GM12878 (cell line): ENCODE results near the gene C12orf56. TPM values are rescaled to one million over a fixed set of nuclear protein-coding genes. Genes with fewer than 3 reads are reported as not detected.

Source experiments
- ATAC-seq: fragments of 200-7000 bp; cut with Tn5 transposase; 3 replicates; pipeline ENCODE4 v1.9.1; 2020; ENCODE audit warnings: mild to moderate bottlenecking, moderate library complexity
- BruUV-seq: library from RNA; stranded (reverse); fragments of 400-500 nt; replicated peaks from 2 replicates; lab custom pipeline; 2021; lab: Mats Ljungman, UMichigan
- CTCF ChIA-PET: fragments of 300-600 bp; sonication (Branson Sonifier 250); formaldehyde crosslinking; extraction: SDS; loops from one replicate; lab custom pipeline; 2021; ENCODE audit warnings: inconsistent platforms; lab: Yijun Ruan, JAX
- POLR2A ChIA-PET: fragments of 350-600 bp; formaldehyde crosslinking; extraction: SDS; loops from one replicate; lab custom pipeline; 2021; ENCODE audit warnings: inconsistent platforms; lab: Charles Lee
- RAD21 ChIA-PET: fragments of 300-600 bp; sonication (Branson Sonifier 250); formaldehyde crosslinking; loops from one replicate; lab custom pipeline; 2023; ENCODE audit warnings: antibody characterized with exemption; ENCODE audit not compliant: unreplicated experiment; lab: Charles Lee
- SMC1A ChIA-PET: fragments of 300-600 bp; sonication (Branson Sonifier 250); formaldehyde crosslinking; loops from one replicate; lab custom pipeline; 2023; ENCODE audit not compliant: unreplicated experiment, uncharacterized antibody; lab: Charles Lee
- DNase-seq: peaks from one replicate; pipeline ENCODE4 v3.0.0-alpha.2; 2011; ENCODE audit warnings: low read depth, low spot score
- FAIRE-seq: peaks from 3 replicates; lab custom pipeline; 2011; peaks lifted over from hg19 to GRCh38; lab: Jason Lieb, UNC
- H2AFZ ChIP-seq: 2 replicates; pipeline ENCODE4 v1.6.0; 2011; ENCODE audit warnings: low read depth, low read length, control low read depth; ENCODE audit not compliant: control insufficient read depth
- H3K27ac ChIP-seq: 2 replicates; pipeline ENCODE4 v1.5.1; 2011; ENCODE audit warnings: control low read depth; ENCODE audit not compliant: control insufficient read depth, insufficient read depth
- H3K27me3 ChIP-seq, 2 experiments: replicated peaks in 1 of 2; 2 replicates each; pipeline versions ENCODE4 v1.6.0 to v1.6.1; 2011; ENCODE audit warnings: low read length in 1 of 2; ENCODE audit not compliant: control insufficient read depth in 2 of 2, insufficient read depth in 2 of 2
- H3K36me3 ChIP-seq, 2 experiments: 2 replicates each; pipeline ENCODE4 v1.5.1; 2011; ENCODE audit warnings: low read length in 1 of 2; ENCODE audit not compliant: control insufficient read depth in 2 of 2, insufficient read depth in 2 of 2
- H3K4me1 ChIP-seq: 2 replicates; pipeline ENCODE4 v1.6.1; 2011; ENCODE audit warnings: mild to moderate bottlenecking, low read length, moderate library complexity, mixed read lengths; ENCODE audit not compliant: control insufficient read depth, insufficient read depth
- H3K4me2 ChIP-seq: 2 replicates; pipeline ENCODE4 v1.6.0; 2011; ENCODE audit warnings: control low read depth; ENCODE audit not compliant: control insufficient read depth, insufficient read depth
- H3K4me3 ChIP-seq: fragments of 200-600 bp; sonication (generic); 2 replicates; pipeline ENCODE4 v1.5.1; 2016
- H3K79me2 ChIP-seq: 2 replicates; pipeline ENCODE4 v1.6.0; 2011; ENCODE audit warnings: low read length; ENCODE audit not compliant: control insufficient read depth, insufficient read depth
- H3K9ac ChIP-seq: 2 replicates; pipeline ENCODE4 v1.8.0; 2011; ENCODE audit warnings: low read length, control low read depth, mixed read lengths; ENCODE audit not compliant: control insufficient read depth, insufficient read depth
- H3K9me3 ChIP-seq: replicated peaks from 3 replicates; pipeline ENCODE4 v1.5.1; 2011; ENCODE audit warnings: mild to moderate bottlenecking, low read length; ENCODE audit not compliant: control insufficient read depth, insufficient read depth
- H4K20me1 ChIP-seq: 2 replicates; pipeline ENCODE4 v1.6.0; 2011; ENCODE audit not compliant: control insufficient read depth, insufficient read depth
- ATF7 ChIP-seq: fragments of 450-650 bp; IDR thresholded peaks from 2 replicates; pipeline ENCODE4 v1.6.1; 2016; ENCODE audit warnings: low read depth, mild to moderate bottlenecking
- BACH1 ChIP-seq: fragments of 450-650 bp; IDR thresholded peaks from 2 replicates; pipeline ENCODE4 v1.6.1; 2017; ENCODE audit warnings: mild to moderate bottlenecking, borderline replicate concordance
- BMI1 ChIP-seq: fragments of 450-650 bp; IDR thresholded peaks from 2 replicates; pipeline ENCODE4 v1.6.1; 2016; ENCODE audit warnings: mild to moderate bottlenecking, moderate library complexity, borderline replicate concordance
- CBX3 ChIP-seq: fragments of 200-600 bp; sonication (generic); IDR thresholded peaks from 2 replicates; pipeline ENCODE4 v1.6.1; 2016; ENCODE audit warnings: low read depth, borderline replicate concordance
- CEBPB ChIP-seq, 2 experiments: fragments of 150-350 bp in 1 of 2; IDR thresholded peaks; 2 replicates each; pipeline ENCODE4 v1.6.1; 2012 to 2014; ENCODE audit warnings: low read depth in 2 of 2, low read length in 2 of 2, borderline replicate concordance in 1 of 2, inconsistent platforms in 1 of 2
- CHD4 ChIP-seq: fragments of 200-600 bp; sonication (generic); IDR thresholded peaks from 2 replicates; pipeline ENCODE4 v1.6.1; 2016; ENCODE audit warnings: mild to moderate bottlenecking
- CREB1 ChIP-seq: IDR thresholded peaks from 2 replicates; pipeline ENCODE4 v1.6.1; 2012; ENCODE audit warnings: low read depth, mild to moderate bottlenecking, inconsistent platforms
- EZH2 ChIP-seq: IDR thresholded peaks from 2 replicates; pipeline ENCODE4 v1.6.1; 2012; ENCODE audit warnings: low read depth, mild to moderate bottlenecking, control low read depth, inconsistent platforms, low read length, borderline replicate concordance; ENCODE audit not compliant: control insufficient read depth
- MEF2A ChIP-seq: IDR thresholded peaks from 2 replicates; pipeline ENCODE4 v1.6.1; 2011; ENCODE audit warnings: low read depth, mild to moderate bottlenecking, low read length, moderate library complexity; ENCODE audit not compliant: insufficient read depth
- NR2C1 ChIP-seq: fragments of 450-650 bp; IDR thresholded peaks from 2 replicates; pipeline ENCODE4 v1.6.1; 2017; ENCODE audit warnings: antibody characterized with exemption, mild to moderate bottlenecking, moderate library complexity
- POLR2AphosphoS2 ChIP-seq: IDR thresholded peaks from 2 replicates; pipeline ENCODE4 v1.6.1; 2011; ENCODE audit warnings: low read depth, mild to moderate bottlenecking, low read length, improper control_type of control experiment, moderate library complexity
- TCF7 ChIP-seq: IDR thresholded peaks from 2 replicates; pipeline ENCODE4 v1.6.1; 2014; ENCODE audit warnings: antibody characterized with exemption, borderline replicate concordance
- YBX1 ChIP-seq: fragments of 450-650 bp; IDR thresholded peaks from 2 replicates; pipeline ENCODE4 v1.6.1; 2016; ENCODE audit warnings: antibody characterized with exemption
- WGBS: methylation state at CpG from one replicate; pipeline ENCODE4 v1.1.6; 2016; ENCODE audit warnings: low lambda C conversion rate; ENCODE audit not compliant: insufficient replicate concordance, insufficient coverage; ENCODE audit errors: missing lambda C conversion rate; 5-methylcytosine and 5-hydroxymethylcytosine counted together
- in situ Hi-C: fragments of 300-500 bp; cut with MboI; formaldehyde crosslinking; loops from 9 replicates; pipeline ENCODE4 v1.14.3; 2018; ENCODE audit warnings: mixed read lengths
- intact Hi-C: fragments of 100-400 bp; cut with micrococcal nuclease; formaldehyde crosslinking; loops from one replicate; pipeline ENCODE4 v1.14.2; 2022; ENCODE audit not compliant: unreplicated experiment
- polyA plus RNA-seq, 11 experiments: library from polyadenylated mRNA; depleted of rRNA in 4 of 11; unstranded in 6 of 11; stranded (reverse) in 5 of 11; fragments of >200 nt; fragmentation: Nextera tagmentation in 4 of 11; fragmentation: Illumina TruSeq in 1 of 11; extraction: Ambion mirVana in 4 of 11; extraction: Trizol in 1 of 11; gene quantifications; 1 replicate in 1 of 11; 2 replicates in 10 of 11; pipeline versions ENCODE4 v1.2.1 to v1.2.3, GENCODE V29; 2011 to 2016; ENCODE audit warnings: inconsistent platforms in 2 of 11, missing spikeins in 2 of 11, low read depth in 1 of 11
- total RNA-seq, 4 experiments: library from RNA; depleted of rRNA in 3 of 4; stranded (reverse); fragments of >200 nt in 3 of 4; fragmentation: Illumina TruSeq in 1 of 4; extraction: Trizol in 1 of 4; gene quantifications; 2 replicates each; pipeline versions ENCODE4 v1.2.1 to v1.2.3, GENCODE V29; 2013 to 2021
- TF ChIP-seq, protein P1 (sequence below): fragments of 450-650 bp; IDR thresholded peaks from 2 replicates; pipeline ENCODE4 v1.6.1; 2017; ENCODE audit warnings: mild to moderate bottlenecking
- TF ChIP-seq, protein P2 (sequence below): fragments of 450-650 bp; IDR thresholded peaks from 2 replicates; pipeline ENCODE4 v1.6.1; 2018; ENCODE audit warnings: mild to moderate bottlenecking, low read depth, moderate library complexity; ENCODE audit not compliant: partially characterized antibody
- TF ChIP-seq, protein P3 (sequence below): fragments of 450-650 bp; formaldehyde crosslinking; IDR thresholded peaks from 2 replicates; pipeline ENCODE4 v1.4.0; 2022; ENCODE audit warnings: mild to moderate bottlenecking, moderate library complexity

Gene C12orf56
- total and polyA plus RNA-seq, 10 of the 15 experiments (the other 5 are each of a cell fraction or from before 2014, with no cell fraction given): not detected

DNA sequence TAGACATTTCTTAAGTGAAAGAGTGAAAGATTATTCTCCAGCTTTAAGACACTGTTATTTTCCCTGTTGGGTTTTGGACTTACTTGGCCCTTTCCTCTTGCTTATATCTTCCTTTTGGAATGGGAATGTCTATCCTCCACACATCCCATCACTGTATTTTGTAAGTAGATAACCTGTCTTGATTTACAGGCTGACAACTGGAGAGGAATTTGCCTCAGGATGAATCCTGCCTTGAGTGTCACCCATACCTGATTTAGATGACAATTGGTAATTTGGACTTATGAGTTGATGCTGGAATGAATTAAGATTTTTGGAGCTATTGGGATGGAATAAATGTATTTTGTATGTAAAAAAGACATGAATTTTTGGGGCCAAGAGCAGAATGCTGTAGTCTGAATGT lies 94.3 kb downstream of the C12orf56 start (continued):
- TF ChIP-seq NR2C1 (no peak), TCF7 (no peak), EZH2 (no peak), CBX3 (no peak), BACH1 (no peak), ATF7 (no peak)
- TF ChIP-seq, protein P1, sequence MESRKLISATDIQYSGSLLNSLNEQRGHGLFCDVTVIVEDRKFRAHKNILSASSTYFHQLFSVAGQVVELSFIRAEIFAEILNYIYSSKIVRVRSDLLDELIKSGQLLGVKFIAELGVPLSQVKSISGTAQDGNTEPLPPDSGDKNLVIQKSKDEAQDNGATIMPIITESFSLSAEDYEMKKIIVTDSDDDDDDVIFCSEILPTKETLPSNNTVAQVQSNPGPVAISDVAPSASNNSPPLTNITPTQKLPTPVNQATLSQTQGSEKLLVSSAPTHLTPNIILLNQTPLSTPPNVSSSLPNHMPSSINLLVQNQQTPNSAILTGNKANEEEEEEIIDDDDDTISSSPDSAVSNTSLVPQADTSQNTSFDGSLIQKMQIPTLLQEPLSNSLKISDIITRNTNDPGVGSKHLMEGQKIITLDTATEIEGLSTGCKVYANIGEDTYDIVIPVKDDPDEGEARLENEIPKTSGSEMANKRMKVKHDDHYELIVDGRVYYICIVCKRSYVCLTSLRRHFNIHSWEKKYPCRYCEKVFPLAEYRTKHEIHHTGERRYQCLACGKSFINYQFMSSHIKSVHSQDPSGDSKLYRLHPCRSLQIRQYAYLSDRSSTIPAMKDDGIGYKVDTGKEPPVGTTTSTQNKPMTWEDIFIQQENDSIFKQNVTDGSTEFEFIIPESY: no peak
- TF ChIP-seq, protein P2, sequence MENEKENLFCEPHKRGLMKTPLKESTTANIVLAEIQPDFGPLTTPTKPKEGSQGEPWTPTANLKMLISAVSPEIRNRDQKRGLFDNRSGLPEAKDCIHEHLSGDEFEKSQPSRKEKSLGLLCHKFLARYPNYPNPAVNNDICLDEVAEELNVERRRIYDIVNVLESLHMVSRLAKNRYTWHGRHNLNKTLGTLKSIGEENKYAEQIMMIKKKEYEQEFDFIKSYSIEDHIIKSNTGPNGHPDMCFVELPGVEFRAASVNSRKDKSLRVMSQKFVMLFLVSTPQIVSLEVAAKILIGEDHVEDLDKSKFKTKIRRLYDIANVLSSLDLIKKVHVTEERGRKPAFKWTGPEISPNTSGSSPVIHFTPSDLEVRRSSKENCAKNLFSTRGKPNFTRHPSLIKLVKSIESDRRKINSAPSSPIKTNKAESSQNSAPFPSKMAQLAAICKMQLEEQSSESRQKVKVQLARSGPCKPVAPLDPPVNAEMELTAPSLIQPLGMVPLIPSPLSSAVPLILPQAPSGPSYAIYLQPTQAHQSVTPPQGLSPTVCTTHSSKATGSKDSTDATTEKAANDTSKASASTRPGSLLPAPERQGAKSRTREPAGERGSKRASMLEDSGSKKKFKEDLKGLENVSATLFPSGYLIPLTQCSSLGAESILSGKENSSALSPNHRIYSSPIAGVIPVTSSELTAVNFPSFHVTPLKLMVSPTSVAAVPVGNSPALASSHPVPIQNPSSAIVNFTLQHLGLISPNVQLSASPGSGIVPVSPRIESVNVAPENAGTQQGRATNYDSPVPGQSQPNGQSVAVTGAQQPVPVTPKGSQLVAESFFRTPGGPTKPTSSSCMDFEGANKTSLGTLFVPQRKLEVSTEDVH: no peak

DNA sequence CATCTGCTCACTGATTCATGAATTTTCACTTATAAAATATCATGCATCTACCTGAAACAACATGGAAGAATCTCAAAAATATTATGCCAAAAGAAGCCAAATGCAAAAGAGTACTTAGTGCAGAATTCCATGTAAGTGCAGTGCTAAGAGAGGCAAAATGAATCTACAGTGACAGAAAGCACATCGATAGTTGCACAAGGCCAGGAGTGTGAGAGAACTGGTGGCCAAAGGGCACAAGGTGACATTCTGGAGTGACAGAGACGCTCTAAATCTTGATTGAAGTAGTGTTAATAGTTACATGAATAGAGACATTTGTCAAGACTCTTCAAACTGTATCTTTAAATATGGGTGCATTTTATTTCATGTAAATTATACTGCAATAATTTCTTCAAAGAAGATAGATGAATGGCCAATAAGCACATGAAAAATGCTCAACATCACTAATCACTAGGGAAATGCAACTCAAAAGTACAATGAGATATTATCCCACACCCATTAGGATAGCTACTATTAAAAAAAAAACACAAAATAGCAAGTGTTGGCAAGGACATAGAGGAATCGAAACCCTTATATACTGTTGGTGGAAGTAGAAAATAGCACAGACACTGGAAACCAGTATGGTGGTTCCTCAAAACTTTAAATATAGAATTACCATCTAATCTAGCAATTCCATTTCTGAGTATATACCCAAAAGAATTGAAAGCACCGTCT lies 96.7 kb downstream of the C12orf56 start:
- WGBS: 40% methylated on average over 4 of the region's 4 CpGs
- peak; percentile 65 for ATAC-seq
- FAIRE-seq: no peak
- Histone ChIP-seq H3K4me2 (peak overlapping the region; percentile 54; the same call in 1 of the 2 replicates), H3K27me3 (no peaks in the 10 kb centered on the region), H4K20me1 (no peaks in the 10 kb centered on the region), H3K4me1 (peaks cover 13% of the 10 kb centered on the region), H3K4me3 (no peak overlapping the region), H3K9ac (no peak overlapping the region), H3K9me3 (no peaks in the 10 kb centered on the region), H3K79me2 (no peaks in the 10 kb centered on the region), H2AFZ (no peak overlapping the region), H3K36me3 (no peaks in the 10 kb centered on the region), H3K27ac (no peak overlapping the region)
- ChIA-PET POLR2A (no interaction called here), SMC1A (no interaction called here), CTCF (no interaction called here), RAD21 (no interaction called here)
- no TSS peak for BruUV-seq
- DNase-seq: no peak
- intact Hi-C loops: no loop called here
- in situ Hi-C loops: no loop called here
- TF ChIP-seq CHD4 (no peak), BMI1 (no peak), CEBPB (IDR thresholded peaks at IDR 0.05; ENCODE audit: borderline replicate concordance in 1 of 2, low read depth in 2 of 2, low read length in 2 of 2) (0 out of 4 replicates have a peak, but pooled peaks of 1 of the 2 experiments have one; percentile 8), CREB1 (peak; percentile 74; the same call in 1 of the 2 replicates), MEF2A (peak; percentile 52; the same call in 1 of the 2 replicates), YBX1 (no peak), POLR2AphosphoS2 (no peak)
- TF ChIP-seq, protein P3, sequence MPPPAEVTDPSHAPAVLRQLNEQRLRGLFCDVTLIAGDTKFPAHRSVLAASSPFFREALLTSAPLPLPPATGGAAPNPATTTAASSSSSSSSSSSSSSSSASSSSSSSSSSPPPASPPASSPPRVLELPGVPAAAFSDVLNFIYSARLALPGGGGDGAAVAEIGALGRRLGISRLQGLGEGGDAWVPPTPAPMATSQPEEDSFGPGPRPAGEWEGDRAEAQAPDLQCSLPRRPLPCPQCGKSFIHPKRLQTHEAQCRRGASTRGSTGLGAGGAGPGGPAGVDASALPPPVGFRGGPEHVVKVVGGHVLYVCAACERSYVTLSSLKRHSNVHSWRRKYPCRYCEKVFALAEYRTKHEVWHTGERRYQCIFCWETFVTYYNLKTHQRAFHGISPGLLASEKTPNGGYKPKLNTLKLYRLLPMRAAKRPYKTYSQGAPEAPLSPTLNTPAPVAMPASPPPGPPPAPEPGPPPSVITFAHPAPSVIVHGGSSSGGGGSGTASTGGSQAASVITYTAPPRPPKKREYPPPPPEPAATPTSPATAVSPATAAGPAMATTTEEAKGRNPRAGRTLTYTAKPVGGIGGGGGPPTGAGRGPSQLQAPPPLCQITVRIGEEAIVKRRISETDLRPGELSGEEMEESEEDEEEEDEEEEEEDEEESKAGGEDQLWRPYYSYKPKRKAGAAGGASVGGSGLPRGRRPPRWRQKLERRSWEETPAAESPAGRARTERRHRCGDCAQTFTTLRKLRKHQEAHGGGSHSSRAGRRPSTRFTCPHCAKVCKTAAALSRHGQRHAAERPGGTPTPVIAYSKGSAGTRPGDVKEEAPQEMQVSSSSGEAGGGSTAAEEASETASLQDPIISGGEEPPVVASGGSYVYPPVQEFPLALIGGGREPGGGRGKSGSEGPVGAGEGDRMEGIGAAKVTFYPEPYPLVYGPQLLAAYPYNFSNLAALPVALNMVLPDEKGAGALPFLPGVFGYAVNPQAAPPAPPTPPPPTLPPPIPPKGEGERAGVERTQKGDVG (CRISPR knock-in tag): no peak
